Measurements from ENCODE around the gene WDR36.

GRCh38 chr5:111099058-111099778 lies 7.1 kb downstream of the WDR36 start:
- TF ChIP-seq, protein P1, sequence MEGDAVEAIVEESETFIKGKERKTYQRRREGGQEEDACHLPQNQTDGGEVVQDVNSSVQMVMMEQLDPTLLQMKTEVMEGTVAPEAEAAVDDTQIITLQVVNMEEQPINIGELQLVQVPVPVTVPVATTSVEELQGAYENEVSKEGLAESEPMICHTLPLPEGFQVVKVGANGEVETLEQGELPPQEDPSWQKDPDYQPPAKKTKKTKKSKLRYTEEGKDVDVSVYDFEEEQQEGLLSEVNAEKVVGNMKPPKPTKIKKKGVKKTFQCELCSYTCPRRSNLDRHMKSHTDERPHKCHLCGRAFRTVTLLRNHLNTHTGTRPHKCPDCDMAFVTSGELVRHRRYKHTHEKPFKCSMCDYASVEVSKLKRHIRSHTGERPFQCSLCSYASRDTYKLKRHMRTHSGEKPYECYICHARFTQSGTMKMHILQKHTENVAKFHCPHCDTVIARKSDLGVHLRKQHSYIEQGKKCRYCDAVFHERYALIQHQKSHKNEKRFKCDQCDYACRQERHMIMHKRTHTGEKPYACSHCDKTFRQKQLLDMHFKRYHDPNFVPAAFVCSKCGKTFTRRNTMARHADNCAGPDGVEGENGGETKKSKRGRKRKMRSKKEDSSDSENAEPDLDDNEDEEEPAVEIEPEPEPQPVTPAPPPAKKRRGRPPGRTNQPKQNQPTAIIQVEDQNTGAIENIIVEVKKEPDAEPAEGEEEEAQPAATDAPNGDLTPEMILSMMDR (IDR thresholded peaks at IDR 0.05): no peak
- no peak for TF ChIP-seq POLR2AphosphoS5 (IDR thresholded peaks at IDR 0.05; ENCODE audit: insufficient read depth in 1 of 2, low read depth in 1 of 2)
- TF ChIP-seq POLR2A (IDR thresholded peaks at IDR 0.05): no peak

All from vagina (tissue), 2 donors.